Retinal pigment epithelial cell (primary cell): ENCODE results near the gene KLK3.

Source experiments
- DNase-seq: peaks from one replicate; pipeline ENCODE4 v3.0.0-alpha.2; 2010; ENCODE audit warnings: low read depth
- H3K4me3 ChIP-seq: 2 replicates; pipeline ENCODE4 v1.5.1; 2011; ENCODE audit warnings: mild to moderate bottlenecking, low read length, control low read depth, moderate library complexity
- CTCF ChIP-seq: conservative IDR thresholded peaks from 2 replicates; pipeline ENCODE4 v1.5.1; 2011; ENCODE audit warnings: low read depth, low read length, control low read depth, inconsistent platforms

Gene KLK3

DNA sequence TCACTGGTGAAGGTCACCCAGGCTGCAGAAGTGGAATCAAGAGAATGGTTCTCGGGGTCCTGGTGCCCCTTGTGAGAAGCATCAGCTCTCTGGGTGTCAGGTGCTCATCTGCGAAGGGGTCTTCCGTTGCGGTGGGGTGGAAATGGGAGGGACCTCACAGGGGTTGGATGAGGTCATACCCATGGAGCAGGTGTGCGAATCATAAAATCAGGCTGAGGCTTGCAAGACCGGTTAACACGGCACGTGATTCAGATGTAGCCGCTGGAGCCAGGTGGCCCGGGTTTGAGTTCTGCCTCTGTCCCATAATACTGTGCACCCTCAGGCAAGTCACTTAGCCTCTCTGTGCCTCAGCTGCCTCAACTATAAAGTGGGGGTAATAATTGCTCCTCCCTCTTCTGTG lies 17.4 kb upstream of the KLK3 start:
- no peak overlapping the region for H3K4me3 ChIP-seq
- TF ChIP-seq CTCF = no peak
- no peak for DNase-seq

DNA sequence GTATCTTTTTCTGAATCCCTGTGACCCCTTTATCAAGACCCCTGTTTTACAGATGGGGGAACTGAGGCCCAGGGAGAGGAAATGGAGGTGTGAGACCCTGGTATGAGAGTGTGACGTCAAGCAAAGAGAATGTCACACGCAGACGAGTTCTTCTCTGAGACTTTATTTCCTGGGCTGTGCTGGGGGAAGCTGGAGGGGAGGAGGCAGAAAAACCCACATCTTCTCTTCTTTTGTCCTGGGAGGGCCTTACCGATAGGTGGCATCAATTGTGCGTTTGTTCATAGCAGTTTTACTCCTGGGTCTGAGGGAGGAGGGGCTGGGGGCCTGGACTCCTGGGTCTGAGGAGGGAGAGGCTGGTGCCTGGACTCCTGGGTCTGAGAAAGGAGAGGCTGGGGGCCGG lies 16.5 kb upstream of the KLK3 start:
- TF ChIP-seq CTCF = peak; percentile 26
- no peak overlapping the region for H3K4me3 ChIP-seq
- no peak for DNase-seq

- H3K4me3 ChIP-seq = no peak overlapping the region
- no peak for TF ChIP-seq CTCF
- DNase-seq = no peak
Observed at GRCh38 chr19:50839712-50840655, 14.7 kb upstream of the KLK3 start.

GRCh38 chr19:50842130-50842529 lies 12.6 kb upstream of the KLK3 start:
- TF ChIP-seq CTCF = no peak
- H3K4me3 ChIP-seq = no peak overlapping the region
- no peak for DNase-seq

GRCh38 chr19:50843205-50843604 lies 11.5 kb upstream of the KLK3 start:
- H3K4me3 ChIP-seq = no peak overlapping the region
- no peak for DNase-seq
- no peak for TF ChIP-seq CTCF

GRCh38 chr19:50843701-50844221 lies 11.0 kb upstream of the KLK3 start:
- no peak for DNase-seq
- TF ChIP-seq CTCF = no peak
- no peak overlapping the region for H3K4me3 ChIP-seq
